Thyroid gland (tissue), 4 donors: Measurements from ENCODE around the gene CHCHD6.

Experiments
- CTCF ChIP-seq, 6 experiments: fragments of 200-600 bp in 3 of 6; fragments of 450-650 bp in 3 of 6; sonication (generic) in 3 of 6; IDR thresholded peaks; one replicate each; pipeline ENCODE4 v1.5.1; 2016 to 2019; ENCODE audit warnings: antibody characterized with exemption in 6 of 6, mild to moderate bottlenecking in 2 of 6, inconsistent platforms in 1 of 6, moderate library complexity in 1 of 6
- POLR2A ChIP-seq, 2 donors: fragments of 450-650 bp; IDR thresholded peaks; one replicate each; pipeline ENCODE4 v1.6.1; 2017; ENCODE audit warnings: antibody characterized with exemption in 2 of 2, mild to moderate bottlenecking in 2 of 2, moderate library complexity in 1 of 2

GRCh38 chr3:126977821-126978220 is 273.8 kb downstream of the CHCHD6 start:
- TF ChIP-seq CTCF (IDR thresholded peaks at IDR 0.05) (no peak), POLR2A (IDR thresholded peaks at IDR 0.05) (no peak)
